GM23248 (cell line): ENCODE measurements around the gene RAPGEFL1.

Experiments
- EZH2 ChIP-seq: fragments of 200-600 bp; sonication (generic); IDR thresholded peaks from 2 replicates; pipeline ENCODE4 v1.6.1; 2018; ENCODE audit warnings: antibody characterized with exemption, mild to moderate bottlenecking; ENCODE audit not compliant: insufficient read depth, poor library complexity, severe bottlenecking
- EZH2phosphoT487 ChIP-seq: fragments of 200-600 bp; sonication (generic); IDR thresholded peaks from 2 replicates; pipeline ENCODE4 v1.6.1; 2018; ENCODE audit warnings: antibody characterized with exemption, moderate library complexity, mild to moderate bottlenecking, low read depth; ENCODE audit not compliant: insufficient read depth

DNA sequence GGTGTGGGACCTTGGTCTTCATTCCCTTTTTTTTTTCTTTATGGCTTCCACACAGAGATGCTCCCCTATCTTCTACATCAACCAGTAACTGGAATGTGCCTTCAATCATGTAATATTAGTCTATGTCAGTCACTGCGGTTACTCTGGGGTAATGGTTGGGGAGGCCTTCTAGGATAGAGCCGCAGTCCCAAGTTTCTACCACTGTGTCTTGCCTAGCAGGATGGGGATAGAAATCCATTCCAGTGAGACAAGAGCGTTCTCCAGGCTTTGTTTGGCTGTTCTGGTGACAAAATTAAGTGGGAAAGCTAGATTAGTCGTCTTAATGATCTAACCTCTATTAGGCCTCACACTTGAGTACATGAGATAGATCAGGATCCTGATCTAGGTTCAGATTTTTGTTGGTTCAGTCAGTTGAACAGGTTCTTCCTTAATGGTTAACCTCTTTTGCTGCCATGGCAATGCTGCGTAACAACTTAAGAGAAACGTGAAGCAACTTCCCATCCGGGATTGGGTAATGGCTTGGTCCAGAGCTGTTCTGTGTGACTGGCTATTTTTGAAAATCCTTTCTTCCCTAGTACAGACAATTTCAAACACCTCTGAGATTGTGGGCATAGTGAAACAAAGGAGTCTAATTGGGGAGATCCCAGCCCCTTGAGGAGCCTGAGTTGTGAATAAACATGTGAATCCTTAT is 46.8 kb upstream of the RAPGEFL1 start:
- no peak for TF ChIP-seq EZH2
- no peak for TF ChIP-seq EZH2phosphoT487
